HL-60 (cell line): Measurements from ENCODE around the gene CREB5.
"Not testable (repeated sequence)": the region's sequence is repeated elsewhere in the genome, so short reads cannot be mapped to it uniquely, and the experiment has no call there.

ENCODE experiments used
- CTCF ChIP-seq: IDR thresholded peaks from one replicate; pipeline ENCODE4 v1.5.1; 2011; ENCODE audit warnings: low read length, control low read depth, inconsistent platforms; ENCODE audit not compliant: insufficient read depth
- GABPA ChIP-seq: IDR thresholded peaks from 2 replicates; pipeline ENCODE4 v1.6.1; 2012; ENCODE audit warnings: low read depth
- POLR2AphosphoS5 ChIP-seq: IDR thresholded peaks from 2 replicates; pipeline ENCODE4 v1.6.1; 2012; ENCODE audit warnings: low read depth
- REST ChIP-seq: IDR thresholded peaks from 2 replicates; pipeline ENCODE4 v1.6.1; 2012; ENCODE audit warnings: low read depth; ENCODE audit not compliant: insufficient replicate concordance

- TF ChIP-seq CTCF, POLR2AphosphoS5, REST, GABPA: not testable (repeated sequence)
These were observed 199.1 kb downstream of the CREB5 start for GRCh38 chr7:28611399-28611897.
